H9 (cell line): Measurements from ENCODE around the gene IRS2. TPM values are rescaled to one million over a fixed set of nuclear protein-coding genes. Genes with fewer than 3 reads are reported as not detected.

Experiments
- DNase-seq: peaks from one replicate; pipeline ENCODE4 v3.0.0-alpha.2; 2017
- H2AFZ ChIP-seq: one replicate; pipeline ENCODE4 v1.6.1; 2013; ENCODE audit warnings: mild to moderate bottlenecking, low read length, control low read depth, moderate library complexity
- H2AK5ac ChIP-seq: 2 replicates; pipeline ENCODE4 v1.6.1; 2013; ENCODE audit warnings: low read length, control low read depth, mixed read lengths; ENCODE audit not compliant: insufficient read length
- H2BK120ac ChIP-seq: one replicate; pipeline ENCODE4 v1.6.1; 2013; ENCODE audit warnings: low read depth, mild to moderate bottlenecking, low read length, control low read depth, inconsistent platforms; ENCODE audit not compliant: poor library complexity, severe bottlenecking
- H2BK12ac ChIP-seq: 2 replicates; pipeline ENCODE4 v1.6.1; 2013; ENCODE audit warnings: low read length, control low read depth, mixed read lengths, low read depth; ENCODE audit not compliant: insufficient read length
- H2BK15ac ChIP-seq: 2 replicates; pipeline ENCODE4 v1.6.1; 2013; ENCODE audit warnings: low read depth, low read length, control low read depth
- H2BK20ac ChIP-seq: one replicate; pipeline ENCODE4 v1.6.1; 2013; ENCODE audit warnings: low read depth, mild to moderate bottlenecking, low read length, control low read depth, inconsistent platforms; ENCODE audit not compliant: poor library complexity, severe bottlenecking
- H2BK5ac ChIP-seq: 2 replicates; pipeline ENCODE4 v1.6.1; 2013; ENCODE audit warnings: low read length, control low read depth, mixed read lengths; ENCODE audit not compliant: insufficient read length
- H3K14ac ChIP-seq: 2 replicates; pipeline ENCODE4 v1.6.1; 2013; ENCODE audit warnings: low read length, control low read depth; ENCODE audit not compliant: insufficient read depth
- H3K18ac ChIP-seq: 2 replicates; pipeline ENCODE4 v1.6.1; 2013; ENCODE audit warnings: low read depth, mild to moderate bottlenecking, mixed read lengths, low read length, control low read depth; ENCODE audit not compliant: insufficient read length
- H3K23ac ChIP-seq: 2 replicates; pipeline ENCODE4 v1.6.1; 2013; ENCODE audit warnings: low read length, control low read depth, mixed read lengths, low read depth; ENCODE audit not compliant: insufficient read length
- H3K23me2 ChIP-seq: 2 replicates; pipeline ENCODE4 v1.6.1; 2013; ENCODE audit warnings: low read depth, mild to moderate bottlenecking, mixed read lengths, low read length, control low read depth; ENCODE audit not compliant: insufficient read length, poor library complexity, severe bottlenecking
- H3K27ac ChIP-seq: 2 replicates; pipeline ENCODE4 v1.5.1; 2013; ENCODE audit warnings: low read length, control low read depth, mixed read lengths, low read depth; ENCODE audit not compliant: insufficient read length
- H3K27me3 ChIP-seq: 2 replicates; pipeline ENCODE4 v1.6.1; 2013; ENCODE audit warnings: low read length, control low read depth, inconsistent platforms; ENCODE audit not compliant: insufficient read depth
- H3K4ac ChIP-seq: 2 replicates; pipeline ENCODE4 v1.6.1; 2013; ENCODE audit warnings: low read depth, mild to moderate bottlenecking, control low read depth, inconsistent platforms, low read length, moderate library complexity
- H3K4me1 ChIP-seq: 2 replicates; pipeline ENCODE4 v1.6.1; 2013; ENCODE audit warnings: low read length, control low read depth, inconsistent platforms; ENCODE audit not compliant: insufficient read depth
- H3K4me2 ChIP-seq: 2 replicates; pipeline ENCODE4 v1.6.1; 2013; ENCODE audit warnings: low read length, control low read depth, mixed read lengths; ENCODE audit not compliant: insufficient read length, insufficient read depth
- H3K56ac ChIP-seq: 2 replicates; pipeline ENCODE4 v1.6.1; 2013; ENCODE audit warnings: low read depth, mild to moderate bottlenecking, mixed read lengths, low read length, control low read depth; ENCODE audit not compliant: insufficient read length
- H3K79me1 ChIP-seq: 2 replicates; pipeline ENCODE4 v1.6.1; 2013; ENCODE audit warnings: low read depth, mild to moderate bottlenecking, moderate library complexity, low read length, control low read depth, inconsistent platforms; ENCODE audit not compliant: insufficient read depth, poor library complexity, severe bottlenecking
- H3K79me2 ChIP-seq: 2 replicates; pipeline ENCODE4 v1.6.1; 2013; ENCODE audit warnings: low read length, control low read depth, inconsistent platforms; ENCODE audit not compliant: insufficient read depth
- H3K9ac ChIP-seq: 2 replicates; pipeline ENCODE4 v1.6.1; 2013; ENCODE audit warnings: low read length, control low read depth, mixed read lengths; ENCODE audit not compliant: insufficient read length; ENCODE audit errors: extremely low read depth
- H3K9me3 ChIP-seq: one replicate; pipeline ENCODE4 v1.6.1; 2013; ENCODE audit warnings: low read depth, low read length, inconsistent platforms; ENCODE audit not compliant: control insufficient read depth
- H3T11ph ChIP-seq: one replicate; pipeline ENCODE4 v1.6.1; 2013; ENCODE audit warnings: mild to moderate bottlenecking, low read length, control low read depth, inconsistent platforms
- H4K20me1 ChIP-seq: one replicate; pipeline ENCODE4 v1.6.1; 2013; ENCODE audit not compliant: control insufficient read depth, insufficient read length, insufficient read depth
- H4K5ac ChIP-seq: 2 replicates; pipeline ENCODE4 v1.6.1; 2013; ENCODE audit warnings: low read depth, mild to moderate bottlenecking, mixed read lengths, low read length, control low read depth; ENCODE audit not compliant: insufficient read length
- H4K8ac ChIP-seq: replicated peaks from 2 replicates; pipeline ENCODE4 v1.6.1; 2013; ENCODE audit warnings: low read length, control low read depth, mixed read lengths, low read depth; ENCODE audit not compliant: insufficient read length
- H4K91ac ChIP-seq: 2 replicates; pipeline ENCODE4 v1.6.1; 2013; ENCODE audit warnings: low read depth, mild to moderate bottlenecking, moderate library complexity, mixed read lengths, low read length, control low read depth; ENCODE audit not compliant: insufficient read length
- H3K27ac Mint-ChIP-seq, 3 experiments: 2 replicates in 2 of 3; 3 replicates in 1 of 3; pipeline ENCODE4 v1.8.0; 2020 to 2021; ENCODE audit warnings: mixed read lengths in 3 of 3, mild to moderate bottlenecking in 1 of 3, moderate library complexity in 1 of 3
- H3K27me3 Mint-ChIP-seq: 2 replicates; pipeline ENCODE4 v1.8.0; 2021; ENCODE audit warnings: low read depth, mild to moderate bottlenecking, moderate library complexity, mixed read lengths
- H3K36me3 Mint-ChIP-seq, 3 experiments: 2 replicates in 2 of 3; 3 replicates in 1 of 3; pipeline ENCODE4 v1.8.0; 2020 to 2021; ENCODE audit warnings: low read depth in 3 of 3, mixed read lengths in 3 of 3; ENCODE audit not compliant: insufficient read depth in 1 of 3
- H3K4me1 Mint-ChIP-seq, 2 experiments: 2 replicates each; pipeline ENCODE4 v1.8.0; 2020; ENCODE audit warnings: mixed read lengths in 2 of 2
- H3K4me3 Mint-ChIP-seq, 2 experiments: 2 replicates in 1 of 2; 3 replicates in 1 of 2; pipeline ENCODE4 v1.8.0; 2020 to 2021; ENCODE audit warnings: mild to moderate bottlenecking in 2 of 2, mixed read lengths in 2 of 2, moderate library complexity in 1 of 2
- H3K9me3 Mint-ChIP-seq, 2 experiments: 2 replicates in 1 of 2; 3 replicates in 1 of 2; pipeline ENCODE4 v1.8.0; 2020; ENCODE audit warnings: mild to moderate bottlenecking in 2 of 2, mixed read lengths in 2 of 2, moderate library complexity in 1 of 2
- WGBS: extraction: QIAGEN DNeasy Blood & Tissue Kit; methylation state at CpG from one replicate; pipeline ENCODE4 v1.1.7; 2013; ENCODE audit warnings: missing lambda C conversion rate, low lambda C conversion rate, mixed read lengths; ENCODE audit not compliant: insufficient read length; ENCODE audit errors: extremely low coverage; 5-methylcytosine and 5-hydroxymethylcytosine counted together
- total RNA-seq: library from RNA; stranded (reverse); gene quantifications from 2 replicates; pipeline ENCODE4 v1.2.1, GENCODE V29; 2021
- TF ChIP-seq, protein P1 (sequence below): fragments of 200-600 bp; sonication (generic); conservative IDR thresholded peaks from 3 replicates; pipeline ENCODE4 v1.8.0; 2021; ENCODE audit warnings: antibody characterized with exemption, mild to moderate bottlenecking

IRS2 gene
- total RNA-seq, 1 experiment from 2014 or later: 10.1 TPM

DNA sequence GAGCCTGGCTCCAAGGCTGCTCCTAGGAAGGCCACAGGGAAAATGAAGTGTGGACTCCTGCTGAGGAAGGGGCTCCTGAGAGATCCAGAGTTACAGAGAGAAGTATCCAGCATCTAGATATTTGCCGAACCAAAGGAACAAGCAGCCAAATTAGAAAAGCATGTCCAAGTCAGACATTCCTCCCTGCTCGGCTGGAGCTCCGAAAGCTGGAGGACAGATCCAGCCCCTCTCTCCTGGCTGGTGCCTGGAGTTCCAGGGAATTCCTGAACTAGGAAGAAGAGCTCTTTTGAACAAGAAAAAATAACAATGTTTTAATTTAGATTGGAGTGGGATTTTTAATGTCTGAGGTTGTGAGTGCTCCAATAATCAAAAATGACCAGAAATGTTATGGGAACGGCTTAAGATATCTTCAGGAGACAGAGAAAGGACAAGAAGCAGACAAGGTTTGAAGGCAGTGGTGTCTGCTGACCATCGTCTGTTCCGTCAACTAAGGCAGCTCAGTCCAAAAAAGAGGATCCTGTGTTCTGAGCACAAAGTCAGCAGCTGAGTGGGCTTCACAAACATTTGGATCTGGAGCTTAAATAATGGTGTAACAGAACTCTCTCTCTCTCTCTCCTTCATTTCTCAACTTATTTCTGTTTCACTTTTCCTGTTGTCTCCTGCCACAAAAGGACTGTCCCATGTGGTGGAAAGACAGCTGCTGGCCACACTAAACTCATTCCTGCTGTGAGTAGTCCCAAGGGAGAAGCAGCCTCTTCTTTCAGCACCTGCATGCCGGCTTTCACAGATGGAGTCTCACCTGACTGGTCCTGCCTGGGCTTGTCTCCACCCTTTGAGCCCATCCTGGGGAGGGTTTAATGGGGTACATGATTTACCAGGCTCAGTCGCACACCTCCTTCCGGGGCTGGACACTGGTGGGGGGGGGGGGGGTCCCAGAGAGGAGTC, 31.5 kb upstream of the IRS2 start:
- no peaks in the 10 kb centered on the region for H3K27me3 ChIP-seq
- H3K4me2 ChIP-seq: no peak overlapping the region
- H3K14ac ChIP-seq: no peak overlapping the region
- H3K9ac ChIP-seq: no peak overlapping the region
- H3K79me2 ChIP-seq: no peaks in the 10 kb centered on the region
- no peak for DNase-seq
- no peak overlapping the region for H2AK5ac ChIP-seq
- H2BK5ac ChIP-seq: no peak overlapping the region
- Mint-ChIP-seq H3K27ac (peak overlapping the region in 1 of 3 experiments; percentile 82; a peak in 2 of 7 replicates), H3K4me3 (no peak overlapping the region), H3K27me3 (no peaks in the 10 kb centered on the region; the same call in none of the 2 replicates), H3K9me3 (no peaks in the 10 kb centered on the region), H3K36me3 (no peaks in the 10 kb centered on the region; a peak in 1 of 7 replicates), H3K4me1 (peaks cover 28 to 33% of the 10 kb centered on the region in 2 experiments)
- H3K79me1 ChIP-seq: no peaks in the 10 kb centered on the region
- TF ChIP-seq, protein P1, sequence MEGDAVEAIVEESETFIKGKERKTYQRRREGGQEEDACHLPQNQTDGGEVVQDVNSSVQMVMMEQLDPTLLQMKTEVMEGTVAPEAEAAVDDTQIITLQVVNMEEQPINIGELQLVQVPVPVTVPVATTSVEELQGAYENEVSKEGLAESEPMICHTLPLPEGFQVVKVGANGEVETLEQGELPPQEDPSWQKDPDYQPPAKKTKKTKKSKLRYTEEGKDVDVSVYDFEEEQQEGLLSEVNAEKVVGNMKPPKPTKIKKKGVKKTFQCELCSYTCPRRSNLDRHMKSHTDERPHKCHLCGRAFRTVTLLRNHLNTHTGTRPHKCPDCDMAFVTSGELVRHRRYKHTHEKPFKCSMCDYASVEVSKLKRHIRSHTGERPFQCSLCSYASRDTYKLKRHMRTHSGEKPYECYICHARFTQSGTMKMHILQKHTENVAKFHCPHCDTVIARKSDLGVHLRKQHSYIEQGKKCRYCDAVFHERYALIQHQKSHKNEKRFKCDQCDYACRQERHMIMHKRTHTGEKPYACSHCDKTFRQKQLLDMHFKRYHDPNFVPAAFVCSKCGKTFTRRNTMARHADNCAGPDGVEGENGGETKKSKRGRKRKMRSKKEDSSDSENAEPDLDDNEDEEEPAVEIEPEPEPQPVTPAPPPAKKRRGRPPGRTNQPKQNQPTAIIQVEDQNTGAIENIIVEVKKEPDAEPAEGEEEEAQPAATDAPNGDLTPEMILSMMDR: no peak
- no peak overlapping the region for H3K23ac ChIP-seq
- H3T11ph ChIP-seq: no peak overlapping the region
- H4K5ac ChIP-seq: no peak overlapping the region
- WGBS: no CpG with 5 or more reads among the region's 9 CpGs
- no peaks in the 10 kb centered on the region for H4K20me1 ChIP-seq
- H3K27ac ChIP-seq: no peak overlapping the region
- no peak overlapping the region for H2BK15ac ChIP-seq
- H3K9me3 ChIP-seq: no peaks in the 10 kb centered on the region
- H2BK20ac ChIP-seq: no peak overlapping the region
- no peak overlapping the region for H4K91ac ChIP-seq
- H3K18ac ChIP-seq: no peak overlapping the region
- H2AFZ ChIP-seq: no peak overlapping the region
- no peak overlapping the region for H2BK120ac ChIP-seq
- no peak overlapping the region for H3K56ac ChIP-seq
- H2BK12ac ChIP-seq: no peak overlapping the region
- H3K4ac ChIP-seq: no peak overlapping the region
- H3K23me2 ChIP-seq: no peaks in the 10 kb centered on the region
- no peak overlapping the region for H4K8ac ChIP-seq
- peaks cover 7% of the 10 kb centered on the region; the same call in 1 of the 2 replicates for H3K4me1 ChIP-seq
